ENCODE results near the gene KDM4F.
"Not testable (repeated sequence)": the region's sequence is repeated elsewhere in the genome, so short reads cannot be mapped to it uniquely, and the experiment has no call there.

Gene KDM4F

DNA sequence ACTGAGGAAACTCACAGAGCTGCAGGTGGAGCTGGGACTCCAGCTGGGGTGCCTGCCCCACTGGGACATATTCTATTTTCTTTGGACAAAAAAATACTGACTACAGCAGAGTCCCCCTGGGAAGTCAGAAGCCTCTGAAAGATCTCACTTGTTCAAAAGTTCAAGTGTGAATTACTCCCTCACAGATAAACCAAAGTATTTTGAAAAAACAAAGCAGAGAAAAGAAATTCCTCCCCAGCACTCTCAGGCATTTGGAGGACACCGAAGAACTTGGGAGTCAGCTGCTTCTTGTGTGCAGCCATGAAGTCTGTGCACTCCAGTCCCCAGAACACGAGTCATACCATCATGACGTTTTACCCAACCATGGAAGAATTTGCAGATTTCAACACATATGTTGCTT lies at the start of gene KDM4F:
TSS of gene KDM4F (plus strand) at position 301 of the 400 bp plus-strand sequence.
- H3K27ac ChIP-seq, H3K4me3 ChIP-seq: not testable (repeated sequence)

DNA sequence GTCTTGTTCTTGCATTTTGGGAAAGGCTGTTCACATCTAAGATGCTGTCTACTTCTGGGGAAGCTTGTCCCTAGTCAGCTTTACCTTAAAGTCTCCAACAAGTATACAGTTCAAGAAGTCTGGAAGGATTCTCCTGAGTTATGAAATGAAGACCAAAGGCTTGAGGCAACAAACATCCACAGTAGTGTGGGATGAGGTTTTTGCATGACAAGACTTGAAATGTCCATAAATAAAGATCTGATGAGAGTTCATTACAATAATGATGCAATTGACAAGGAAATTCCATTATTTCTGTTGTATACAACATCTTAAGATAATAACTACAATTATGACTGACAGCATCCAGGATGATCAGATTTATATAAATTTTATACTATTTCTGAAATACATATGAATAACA lies 45.5 kb upstream of the KDM4F start:
- H3K4me3 ChIP-seq = no peak overlapping the region

DNA sequence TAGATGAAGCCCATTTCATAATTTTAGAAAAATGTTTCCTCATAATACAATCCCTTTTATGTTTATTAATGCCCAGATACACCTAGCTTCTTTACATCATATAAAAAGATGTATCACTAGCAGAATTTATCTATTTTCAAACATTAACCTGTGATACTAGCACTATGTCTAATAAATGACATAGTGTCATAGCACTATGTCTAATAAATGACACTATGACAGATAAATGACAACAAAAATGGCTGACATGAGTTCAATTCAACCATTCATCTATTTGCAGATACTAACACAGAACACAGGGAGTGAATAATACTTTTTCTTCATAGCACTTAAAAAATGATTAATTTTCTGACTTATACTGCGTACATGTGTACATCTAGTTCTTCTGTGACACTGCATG lies 43.6 kb upstream of the KDM4F start:
- no peak overlapping the region for H3K27ac ChIP-seq
- no peak overlapping the region for H3K4me3 ChIP-seq

More for the DNA sequence above, 45.5 kb upstream of the KDM4F start:
- H3K27ac ChIP-seq = no peak overlapping the region

DNA sequence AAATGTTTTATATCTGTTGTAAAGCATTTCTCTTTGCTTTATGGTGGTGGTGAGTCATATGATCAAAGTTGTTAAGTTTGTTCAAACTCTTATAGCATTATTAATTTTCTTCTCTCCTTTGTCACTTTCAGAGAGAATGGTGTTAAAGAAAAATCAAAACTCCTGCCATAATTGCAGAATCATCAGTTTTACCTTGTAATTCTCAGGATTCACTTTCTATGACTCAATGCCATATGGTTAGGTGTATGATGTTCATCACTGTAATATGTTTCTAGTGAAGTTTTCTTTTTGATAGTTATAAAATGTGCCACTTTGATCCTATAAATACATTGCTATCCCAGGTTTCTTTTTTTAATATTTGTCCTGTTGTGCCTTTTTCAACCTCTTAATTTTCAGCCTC lies 37.8 kb upstream of the KDM4F start:
- no peak overlapping the region for H3K4me3 ChIP-seq
- H3K27ac ChIP-seq = no peak overlapping the region

DNA sequence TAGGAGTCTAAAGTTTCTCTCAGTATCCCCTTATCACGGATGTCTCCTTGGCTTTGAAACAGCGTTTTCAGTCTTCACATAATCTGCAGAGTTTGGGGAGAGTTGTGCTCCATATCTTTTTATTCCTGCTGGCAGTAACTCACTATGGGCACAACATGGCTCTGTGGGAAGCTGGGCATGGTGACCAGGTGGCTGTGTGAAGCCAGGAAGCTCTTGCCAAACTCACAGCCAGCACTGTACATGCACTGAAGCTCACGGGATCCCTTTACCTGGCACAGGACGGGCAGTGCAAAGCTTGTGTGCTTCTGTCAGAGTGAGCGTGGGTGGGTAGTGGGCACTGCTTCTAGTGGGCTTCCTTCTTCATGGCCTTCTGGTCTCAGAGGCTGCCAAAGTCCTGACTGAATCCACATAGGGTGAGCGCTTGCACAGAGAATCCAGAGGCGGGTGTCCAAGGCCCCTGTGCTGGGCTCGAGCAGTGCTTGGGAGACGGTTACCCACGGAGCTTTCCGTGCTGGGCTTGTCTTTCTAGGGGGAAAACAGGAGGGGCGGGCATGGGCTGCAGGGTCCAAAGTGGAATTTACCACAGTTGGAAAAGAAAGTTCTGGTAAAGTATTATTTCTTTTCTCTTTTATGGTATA lies 34.9 kb upstream of the KDM4F start:
- Histone ChIP-seq H3K4me3 (no peak overlapping the region), H3K27ac (no peak overlapping the region)

DNA sequence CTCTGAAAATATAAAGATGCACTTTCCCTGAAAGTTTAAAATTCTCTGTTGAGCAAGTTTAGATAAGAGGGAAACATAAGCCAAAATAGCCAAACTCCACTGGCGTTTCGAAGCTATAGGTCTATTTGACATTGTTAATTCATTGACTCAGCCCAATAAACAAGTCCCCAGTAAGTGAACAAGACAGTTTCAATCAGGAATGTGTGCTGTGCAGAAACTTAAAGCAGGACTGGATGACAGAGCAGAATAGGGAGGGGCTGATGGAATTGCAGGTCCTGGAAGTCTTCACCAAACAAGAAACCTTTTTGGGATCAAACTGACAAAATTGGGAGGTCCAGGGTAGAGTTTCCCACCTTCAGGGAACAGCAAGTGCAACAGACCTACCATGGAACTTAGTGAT lies 33.1 kb upstream of the KDM4F start:
- H3K27ac ChIP-seq = no peak overlapping the region
- no peak overlapping the region for H3K4me3 ChIP-seq

DNA sequence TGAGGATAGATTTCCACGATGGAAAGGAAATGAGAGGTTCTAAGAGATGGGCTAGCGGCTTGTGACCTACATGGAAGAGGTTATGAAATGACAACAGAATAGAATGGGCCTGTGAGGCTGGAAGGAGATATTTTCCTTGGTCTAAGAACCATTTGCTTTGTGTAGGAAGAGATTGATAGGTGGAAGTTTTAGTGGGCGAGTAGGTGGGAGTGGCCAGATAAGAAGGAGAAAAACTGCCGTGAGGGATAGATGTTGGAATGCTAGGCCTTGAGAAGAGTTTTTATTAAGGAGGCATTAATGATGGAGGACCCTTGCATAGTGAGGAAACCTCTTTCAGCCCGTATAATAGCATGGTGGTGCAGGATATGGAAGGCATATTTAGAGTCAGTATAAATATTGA lies 27.8 kb upstream of the KDM4F start:
- not testable (repeated sequence) for H3K27ac ChIP-seq, H3K4me3 ChIP-seq

DNA sequence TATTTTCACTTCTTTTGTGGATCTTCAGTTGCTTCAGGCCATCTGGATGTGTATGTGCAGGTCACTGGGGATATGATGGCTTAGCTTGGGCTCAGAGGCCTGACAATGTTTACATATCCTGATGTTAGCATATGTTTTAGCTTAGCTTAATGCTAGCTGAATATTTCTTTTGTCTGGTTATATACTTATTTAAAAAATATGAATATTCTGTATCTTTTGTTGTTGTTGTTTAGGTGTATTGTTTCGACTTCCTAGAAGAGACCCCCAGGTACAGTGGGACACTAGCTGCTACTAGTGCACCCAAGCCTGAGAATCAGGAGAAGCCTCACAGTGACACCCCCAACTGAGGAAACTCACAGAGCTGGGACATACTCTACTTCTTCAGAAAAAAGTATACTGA lies 24.3 kb upstream of the KDM4F start, which contains the start of gene KDM4E:
TSS of gene KDM4E (plus strand) at position 301 of the 400 bp plus-strand sequence. CDS start 300 bp downstream, outside the sequence.
- Histone ChIP-seq H3K27ac (no peak within 1 kb of the TSS), H3K4me3 (no peak within 1 kb of the TSS)

DNA sequence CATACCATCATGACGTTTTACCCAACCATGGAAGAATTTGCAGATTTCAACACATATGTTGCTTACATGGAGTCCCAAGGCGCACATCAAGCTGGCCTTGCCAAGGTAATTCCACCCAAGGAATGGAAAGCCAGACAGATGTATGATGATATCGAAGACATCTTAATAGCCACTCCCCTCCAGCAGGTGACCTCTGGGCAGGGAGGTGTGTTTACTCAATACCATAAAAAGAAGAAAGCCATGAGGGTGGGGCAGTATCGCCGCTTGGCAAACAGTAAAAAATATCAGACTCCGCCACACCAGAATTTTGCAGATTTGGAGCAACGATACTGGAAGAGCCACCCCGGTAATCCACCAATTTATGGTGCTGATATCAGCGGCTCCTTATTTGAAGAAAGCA lies 23.6 kb upstream of the KDM4F start:
- not testable (repeated sequence) for H3K4me3 ChIP-seq

DNA sequence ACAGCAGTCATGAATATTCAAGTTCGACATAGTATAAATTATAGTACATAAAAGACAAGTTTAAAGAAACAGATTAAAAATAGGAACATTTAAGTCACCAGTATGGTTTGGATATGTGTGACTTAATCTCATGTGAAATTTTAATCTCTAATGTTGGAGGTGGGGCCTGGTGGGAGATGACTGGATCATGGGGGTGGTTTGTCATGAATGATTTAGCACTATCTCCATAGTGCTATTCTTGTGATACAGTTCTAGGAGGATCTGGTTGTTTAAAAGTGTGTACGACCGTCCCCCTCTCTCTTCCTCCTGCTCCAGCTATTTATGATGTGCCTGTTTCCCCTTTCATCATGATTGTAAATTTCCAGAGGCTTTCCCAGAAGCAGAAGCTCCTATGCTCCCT lies 20.9 kb upstream of the KDM4F start:
- Histone ChIP-seq H3K4me3 (no peak overlapping the region), H3K27ac (no peak overlapping the region)

More for the DNA sequence above, 23.6 kb upstream of the KDM4F start:
- H3K27ac ChIP-seq = not testable (repeated sequence)

DNA sequence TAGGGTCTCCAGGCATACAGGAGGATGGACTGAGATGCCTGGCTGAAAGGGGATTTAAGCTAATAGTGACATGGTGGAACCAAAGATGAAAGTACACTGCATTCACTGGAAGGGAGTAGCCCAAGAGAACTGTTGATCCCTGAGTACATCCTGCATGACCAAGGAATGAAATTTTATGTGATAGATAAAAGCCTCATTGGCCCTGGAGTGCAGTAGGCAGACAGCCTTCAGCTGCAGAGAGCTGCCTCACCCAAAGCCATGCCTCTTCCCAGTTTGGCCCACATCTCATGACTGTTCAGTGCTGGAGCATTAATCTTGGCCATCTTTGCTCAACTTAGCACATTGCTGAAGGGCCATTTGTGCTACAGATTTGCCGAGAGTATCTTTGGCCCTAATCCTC lies 16.2 kb upstream of the KDM4F start:
- H3K27ac ChIP-seq = no peak overlapping the region
- no peak overlapping the region for H3K4me3 ChIP-seq

DNA sequence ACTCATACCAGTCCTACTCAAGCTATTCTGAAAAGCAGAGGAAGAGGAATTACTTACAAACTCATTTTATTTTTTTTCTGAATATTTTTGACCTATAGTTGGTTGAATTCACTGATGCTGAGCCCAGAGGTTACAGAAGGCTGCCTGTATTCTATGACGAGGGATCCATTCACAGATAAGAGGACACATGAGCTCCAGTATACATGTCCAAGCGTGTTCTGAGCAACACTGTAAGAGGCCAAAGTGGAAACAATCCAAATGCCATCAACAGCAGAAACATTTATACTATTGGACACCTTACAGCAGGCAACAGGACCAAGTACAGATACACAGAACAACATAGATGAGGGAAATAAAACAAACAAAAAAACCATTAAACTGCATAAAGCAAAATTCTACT lies 13.9 kb upstream of the KDM4F start:
- Histone ChIP-seq H3K27ac (no peak overlapping the region), H3K4me3 (no peak overlapping the region)

DNA sequence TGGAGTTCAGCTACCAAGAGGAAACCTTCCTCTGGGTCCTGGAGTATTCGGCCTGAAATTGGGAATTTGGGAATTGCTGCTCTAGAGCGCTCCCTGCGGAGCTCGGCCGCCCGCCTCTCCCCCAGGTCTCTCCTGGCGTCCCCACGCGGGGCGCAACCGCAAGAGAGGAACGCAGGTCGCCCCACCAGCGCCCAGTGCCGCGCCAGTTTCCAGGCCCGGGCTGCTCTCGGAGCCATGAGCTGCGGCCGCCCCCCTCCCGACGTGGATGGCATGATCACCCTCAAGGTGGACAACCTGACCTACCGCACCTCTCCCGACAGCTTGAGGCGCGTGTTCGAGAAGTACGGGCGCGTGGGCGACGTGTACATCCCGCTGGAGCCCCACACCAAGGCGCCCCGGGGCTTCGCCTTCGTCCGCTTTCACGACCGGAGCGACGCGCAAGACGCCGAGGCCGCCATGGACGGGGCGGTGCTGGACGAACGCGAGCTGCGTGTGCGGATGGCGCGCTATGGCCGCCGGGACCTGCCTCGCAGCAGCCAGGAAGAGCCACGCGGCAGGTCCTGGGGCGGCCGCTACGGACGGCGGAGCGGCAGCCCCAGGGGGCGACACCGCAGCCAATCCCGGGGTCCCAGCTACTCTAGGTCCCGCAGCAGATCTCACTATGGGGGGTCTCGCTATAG lies 11.7 kb upstream of the KDM4F start:
- Histone ChIP-seq H3K4me3 (peak overlapping the region; percentile 6 to 40 (median 32)), H3K27ac (peak overlapping the region in 1 of 21 experiments; percentile 47)

DNA sequence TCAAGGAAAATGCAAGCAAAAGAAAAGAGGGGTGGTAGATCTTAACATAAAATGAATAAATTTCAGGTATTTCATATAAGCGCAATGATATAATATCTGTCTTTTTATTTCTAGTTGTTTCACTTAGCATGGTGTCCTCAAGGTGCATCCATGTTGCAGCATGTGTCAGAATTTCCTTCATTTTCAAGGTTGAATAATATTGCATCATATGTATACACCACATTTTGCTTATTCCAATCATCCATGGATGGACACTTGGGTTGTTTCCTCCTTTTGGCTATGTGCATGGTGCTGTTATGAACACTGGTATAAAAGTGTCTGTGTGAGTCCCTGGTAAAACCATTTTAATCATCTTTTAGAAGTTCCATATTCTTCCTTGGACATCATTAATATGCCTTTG lies 7.0 kb upstream of the KDM4F start:
- Histone ChIP-seq H3K4me3 (no peak overlapping the region), H3K27ac (no peak overlapping the region)

DNA sequence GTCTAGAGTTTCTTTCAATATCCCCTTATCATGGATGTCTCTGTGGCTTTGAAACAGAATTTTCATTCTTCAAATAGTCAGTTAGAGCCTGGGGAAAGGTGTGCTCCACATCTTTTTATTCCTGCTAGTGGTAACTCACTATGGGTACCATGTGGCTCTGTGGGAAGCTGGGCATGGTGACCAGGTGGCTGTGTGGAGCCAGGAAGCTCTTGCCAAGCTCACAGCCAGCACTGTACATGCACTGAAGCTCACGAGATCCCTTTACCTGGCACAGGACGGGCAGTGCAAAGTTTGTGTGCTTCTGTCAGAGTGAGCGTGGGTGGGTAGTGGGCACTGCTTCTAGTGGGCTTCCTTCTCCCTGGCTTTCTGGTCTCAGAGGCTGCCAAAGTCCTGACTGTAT lies 6.3 kb upstream of the KDM4F start:
- no peak overlapping the region for H3K4me3 ChIP-seq

DNA sequence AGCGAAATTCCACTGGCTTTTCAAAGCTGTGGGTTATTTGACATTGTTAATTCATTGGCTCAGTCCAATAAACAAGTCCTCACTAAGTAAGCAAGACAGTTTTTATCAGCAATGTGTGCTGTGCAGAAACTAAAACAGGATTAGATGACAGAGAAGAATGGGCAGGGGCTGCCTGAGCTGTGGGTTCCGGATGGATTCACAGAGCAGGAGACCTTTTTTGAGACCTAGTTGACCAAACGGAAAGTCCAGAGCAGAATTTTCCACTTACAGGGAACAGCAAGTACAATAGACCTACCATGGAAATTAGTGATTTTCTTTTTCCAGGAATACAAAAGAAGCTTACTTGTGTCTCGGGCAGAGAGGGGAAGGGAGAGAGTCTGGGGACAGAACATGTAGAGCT lies 5.2 kb upstream of the KDM4F start:
- Histone ChIP-seq H3K27ac (no peak overlapping the region), H3K4me3 (no peak overlapping the region)

More for the DNA sequence above, 6.3 kb upstream of the KDM4F start:
- H3K27ac ChIP-seq = no peak overlapping the region

DNA sequence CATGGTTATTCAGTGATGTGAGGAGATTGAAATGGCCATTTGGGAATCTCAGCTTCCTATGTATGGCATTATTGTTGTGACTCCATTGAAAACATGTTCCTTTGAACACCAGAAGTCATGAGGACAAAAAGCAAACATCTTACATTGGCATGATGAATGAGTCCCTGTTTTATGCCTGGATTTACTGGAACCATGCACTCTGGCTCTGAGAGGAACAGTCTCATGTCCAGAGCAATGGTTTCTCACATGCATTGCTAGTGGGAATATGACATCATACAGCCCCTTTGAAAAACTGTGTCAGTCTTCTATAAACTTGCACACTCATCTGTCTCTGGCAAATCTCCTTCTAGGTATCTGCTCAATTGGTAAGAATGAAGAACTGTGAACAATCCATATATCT lies 3.4 kb upstream of the KDM4F start:
- no peak overlapping the region for H3K4me3 ChIP-seq
- no peak overlapping the region for H3K27ac ChIP-seq

DNA sequence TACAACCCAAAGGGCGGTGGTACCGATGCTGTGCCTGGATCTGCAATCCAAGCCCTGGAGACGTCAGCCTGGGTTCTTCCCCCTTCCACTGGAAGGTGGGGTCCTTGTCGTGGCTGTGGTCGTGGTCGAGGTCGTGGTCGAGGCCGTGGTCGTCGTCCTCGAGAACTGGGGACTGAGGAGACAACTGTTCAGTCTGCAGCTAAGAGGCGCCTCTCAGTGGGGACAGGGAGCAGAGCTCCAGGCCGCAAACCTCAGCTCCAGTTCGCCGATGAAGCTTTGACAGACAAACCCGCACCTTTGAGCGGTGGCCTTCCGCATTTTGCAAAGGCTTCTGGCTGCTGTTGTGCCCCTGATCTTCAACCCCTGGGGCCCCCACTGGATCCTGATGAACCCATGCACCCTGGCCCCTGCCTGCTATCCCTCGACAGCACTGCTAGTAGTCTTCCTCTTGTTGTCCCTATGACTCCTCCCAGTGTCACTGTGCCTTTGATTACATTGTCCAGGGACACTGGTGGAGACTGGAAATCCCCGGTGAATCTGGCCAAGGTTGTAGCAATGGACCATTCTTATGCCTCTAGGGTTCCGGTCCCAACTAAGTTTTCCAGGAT lies 1.5 kb downstream of the KDM4F start:
- Histone ChIP-seq H3K27ac (no peak overlapping the region), H3K4me3 (no peak overlapping the region)

DNA sequence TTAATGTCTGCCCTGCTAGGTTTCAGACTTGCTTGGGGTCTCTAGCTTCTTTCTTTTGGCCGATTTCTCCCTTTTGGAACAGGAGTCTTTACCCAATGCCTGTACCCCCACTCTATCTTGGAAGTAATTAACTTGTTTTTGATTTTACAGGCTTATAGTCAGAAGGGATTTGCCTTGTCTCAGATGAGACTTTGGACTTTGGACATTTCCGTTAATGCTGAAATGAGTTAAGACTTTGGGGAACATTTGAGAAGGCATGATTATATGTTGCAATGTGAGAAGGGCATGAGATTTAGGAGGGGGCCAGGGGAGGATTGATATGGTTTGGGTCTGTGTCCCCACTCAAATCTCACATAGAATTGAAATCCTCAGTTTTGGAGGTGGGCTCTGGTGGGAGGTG lies 5.1 kb downstream of the KDM4F start:
- H3K27ac ChIP-seq = no peak overlapping the region

DNA sequence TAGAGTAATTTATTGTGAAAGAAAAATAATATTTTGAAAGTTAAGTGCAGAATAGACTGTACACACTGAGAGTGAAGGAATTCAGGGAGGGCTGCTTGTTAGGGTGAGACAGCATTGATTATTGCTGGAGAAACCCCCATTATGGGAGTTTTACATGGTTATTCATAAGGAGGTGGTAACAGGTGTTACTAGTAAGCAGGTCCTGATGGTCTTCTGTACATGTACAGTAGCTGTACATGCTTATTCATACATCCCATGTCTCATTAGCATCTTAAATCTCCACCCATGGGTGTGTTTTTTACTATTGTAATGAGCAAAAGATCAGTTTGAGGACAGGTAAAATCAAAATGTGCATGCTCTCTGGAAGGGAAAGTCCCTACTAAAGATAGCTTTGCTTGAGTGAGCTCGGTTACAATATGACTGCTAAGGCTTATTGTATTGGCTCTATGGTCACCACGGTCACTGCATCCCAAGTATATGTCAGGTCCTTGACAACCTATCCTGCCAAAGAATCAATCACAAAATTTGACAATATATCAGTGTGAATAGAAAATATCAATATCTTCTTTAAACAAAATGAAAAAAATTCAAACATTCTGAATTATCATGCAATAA lies 6.2 kb downstream of the KDM4F start:
- no peak overlapping the region for H3K4me3 ChIP-seq
- H3K27ac ChIP-seq = no peak overlapping the region

More for the DNA sequence above, 5.1 kb downstream of the KDM4F start:
- H3K4me3 ChIP-seq = no peak overlapping the region

DNA sequence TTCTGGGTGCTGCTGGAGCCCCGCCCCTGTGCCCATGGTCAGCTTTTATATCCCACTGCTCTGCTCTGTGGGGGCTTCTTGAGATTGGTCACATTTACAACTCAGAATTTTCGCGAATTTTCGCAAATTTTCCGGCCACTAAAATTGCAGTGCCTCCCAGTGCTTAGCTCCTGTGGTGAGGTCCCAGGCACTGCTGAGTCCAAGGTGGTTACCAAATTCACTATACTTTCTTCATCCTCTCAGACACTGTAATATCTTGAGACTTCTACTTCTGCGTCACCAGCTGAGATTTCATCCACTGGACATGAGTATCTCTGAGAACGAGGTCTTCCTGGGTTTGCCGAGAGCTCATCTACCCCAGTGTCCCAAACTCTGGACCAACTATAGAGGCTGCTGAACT lies 8.7 kb downstream of the KDM4F start:
- Histone ChIP-seq H3K4me3 (no peak overlapping the region), H3K27ac (no peak overlapping the region)
